Activated naive CD8-positive, alpha-beta T cell treated with anti-CD3 and anti-CD28 coated beads, Interleukin-2, amount 10 ng/mL, durations not matched to agents 7 days and 5 days (primary cell): Measurements from ENCODE around the gene PTPRN2. TPM values are rescaled to one million over a fixed set of nuclear protein-coding genes. Genes with fewer than 3 reads are reported as not detected.

Experiments used
- ATAC-seq: fragments of 150-1000 bp; cut with Tn5 transposase; one replicate; pipeline ENCODE4 v1.10.0; 2021; ENCODE audit warnings: low read depth, moderate library complexity
- POLR2A ChIA-PET: fragments of 350-600 bp; sonication (Branson Sonifier 250); formaldehyde crosslinking; loops from one replicate; lab custom pipeline; 2021; ENCODE audit warnings: antibody characterized with exemption; lab: Charles Lee
- DNase-seq: peaks from one replicate; pipeline ENCODE4 v3.0.0; 2021
- H3K27ac Mint-ChIP-seq: one replicate; pipeline ENCODE4 v1.8.0; 2022; ENCODE audit warnings: mild to moderate bottlenecking, mixed read lengths
- H3K27me3 Mint-ChIP-seq: one replicate; pipeline ENCODE4 v1.8.0; 2022; ENCODE audit warnings: mild to moderate bottlenecking, moderate library complexity, mixed read lengths
- H3K36me3 Mint-ChIP-seq: one replicate; pipeline ENCODE4 v1.8.0; 2021; ENCODE audit warnings: mild to moderate bottlenecking, mixed read lengths
- H3K4me1 Mint-ChIP-seq: one replicate; pipeline ENCODE4 v1.8.0; 2021; ENCODE audit warnings: mixed read lengths
- H3K4me3 Mint-ChIP-seq: one replicate; pipeline ENCODE4 v1.8.0; 2022; ENCODE audit warnings: mild to moderate bottlenecking, moderate library complexity, mixed read lengths
- H3K9me3 Mint-ChIP-seq: one replicate; pipeline ENCODE4 v1.8.0; 2021; ENCODE audit warnings: mixed read lengths
- total RNA-seq, 2 experiments: library from RNA; stranded (reverse); gene quantifications; one replicate each; pipeline ENCODE4 v1.2.3, GENCODE V29; 2021

Gene PTPRN2
- total RNA-seq, 2 experiments from 2014 or later = 4.5 to 4.9 TPM

- POLR2A ChIA-PET = no interaction called here
- no peak for DNase-seq
- no peaks in the 10 kb centered on the region for H3K4me1 Mint-ChIP-seq
- no peak overlapping the region for H3K4me3 Mint-ChIP-seq
- no peak for ATAC-seq
- H3K27me3 Mint-ChIP-seq = peaks cover 2% of the 10 kb centered on the region
- no peaks in the 10 kb centered on the region for H3K9me3 Mint-ChIP-seq
- no peak overlapping the region for H3K27ac Mint-ChIP-seq
- no peaks in the 10 kb centered on the region for H3K36me3 Mint-ChIP-seq
Measured at GRCh38 chr7:158479021-158479663, 108.5 kb downstream of the PTPRN2 start.

GRCh38 chr7:158477866-158478265 is 109.8 kb downstream of the PTPRN2 start:
- Mint-ChIP-seq H3K27ac (no peak overlapping the region), H3K36me3 (no peaks in the 10 kb centered on the region), H3K4me3 (no peak overlapping the region), H3K4me1 (peaks cover 7% of the 10 kb centered on the region), H3K9me3 (no peaks in the 10 kb centered on the region), H3K27me3 (peaks cover 10% of the 10 kb centered on the region)
- ATAC-seq = no peak
- POLR2A ChIA-PET = no interaction called here
- no peak for DNase-seq

GRCh38 chr7:158476331-158476932 is 111.2 kb downstream of the PTPRN2 start:
- Mint-ChIP-seq H3K36me3 (no peaks in the 10 kb centered on the region), H3K4me1 (peaks cover 7% of the 10 kb centered on the region), H3K4me3 (no peak overlapping the region), H3K27ac (no peak overlapping the region), H3K27me3 (peaks cover 10% of the 10 kb centered on the region), H3K9me3 (no peaks in the 10 kb centered on the region)
- ATAC-seq (no peak), DNase-seq (no peak)
- POLR2A ChIA-PET = no interaction called here

- Mint-ChIP-seq H3K4me1 (peaks cover 7% of the 10 kb centered on the region), H3K27me3 (peaks cover 12% of the 10 kb centered on the region), H3K4me3 (no peak overlapping the region), H3K27ac (no peak overlapping the region), H3K36me3 (no peaks in the 10 kb centered on the region), H3K9me3 (no peaks in the 10 kb centered on the region)
- DNase-seq (no peak), ATAC-seq (no peak)
- POLR2A ChIA-PET = no interaction called here
Measured at GRCh38 chr7:158475679-158476052, 112.0 kb downstream of the PTPRN2 start.

GRCh38 chr7:158475036-158475678 is 112.5 kb downstream of the PTPRN2 start:
- H3K4me1 Mint-ChIP-seq = peaks cover 7% of the 10 kb centered on the region
- ATAC-seq (no peak), DNase-seq (no peak)
- peaks cover 12% of the 10 kb centered on the region for H3K27me3 Mint-ChIP-seq
- POLR2A ChIA-PET = no interaction called here
- no peaks in the 10 kb centered on the region for H3K36me3 Mint-ChIP-seq
- no peak overlapping the region for H3K4me3 Mint-ChIP-seq
- H3K27ac Mint-ChIP-seq = no peak overlapping the region
- no peaks in the 10 kb centered on the region for H3K9me3 Mint-ChIP-seq

- Mint-ChIP-seq H3K27me3 (peaks cover 12% of the 10 kb centered on the region), H3K4me1 (peaks cover 7% of the 10 kb centered on the region), H3K9me3 (no peaks in the 10 kb centered on the region), H3K36me3 (no peaks in the 10 kb centered on the region), H3K4me3 (no peak overlapping the region), H3K27ac (no peak overlapping the region)
- no peak for DNase-seq
- POLR2A ChIA-PET = no interaction called here
- ATAC-seq = no peak
Measured at GRCh38 chr7:158474488-158474887, 113.1 kb downstream of the PTPRN2 start.

- no peak overlapping the region for H3K4me3 Mint-ChIP-seq
- no peaks in the 10 kb centered on the region for H3K36me3 Mint-ChIP-seq
- no peaks in the 10 kb centered on the region for H3K9me3 Mint-ChIP-seq
- POLR2A ChIA-PET = no interaction called here
- H3K27ac Mint-ChIP-seq = no peak overlapping the region
- ATAC-seq (no peak), DNase-seq (no peak)
- H3K4me1 Mint-ChIP-seq = peaks cover 7% of the 10 kb centered on the region
- peaks cover 12% of the 10 kb centered on the region for H3K27me3 Mint-ChIP-seq
Measured at GRCh38 chr7:158473946-158474345, 113.7 kb downstream of the PTPRN2 start.

GRCh38 chr7:158473221-158473620 is 114.4 kb downstream of the PTPRN2 start:
- POLR2A ChIA-PET = no interaction called here
- H3K27ac Mint-ChIP-seq = no peak overlapping the region
- H3K4me3 Mint-ChIP-seq = no peak overlapping the region
- no peak for DNase-seq
- no peaks in the 10 kb centered on the region for H3K36me3 Mint-ChIP-seq
- no peak for ATAC-seq
- no peaks in the 10 kb centered on the region for H3K9me3 Mint-ChIP-seq
- H3K27me3 Mint-ChIP-seq = peaks cover 12% of the 10 kb centered on the region
- H3K4me1 Mint-ChIP-seq = peaks cover 7% of the 10 kb centered on the region

- peaks cover 12% of the 10 kb centered on the region for H3K27me3 Mint-ChIP-seq
- POLR2A ChIA-PET = no interaction called here
- DNase-seq (no peak), ATAC-seq (no peak)
- no peak overlapping the region for H3K27ac Mint-ChIP-seq
- no peak overlapping the region for H3K4me3 Mint-ChIP-seq
- H3K36me3 Mint-ChIP-seq = no peaks in the 10 kb centered on the region
- peaks cover 7% of the 10 kb centered on the region for H3K4me1 Mint-ChIP-seq
- no peaks in the 10 kb centered on the region for H3K9me3 Mint-ChIP-seq
Measured at GRCh38 chr7:158472596-158472995, 115.0 kb downstream of the PTPRN2 start.

GRCh38 chr7:158471716-158472115 is 115.9 kb downstream of the PTPRN2 start:
- no peak overlapping the region for H3K27ac Mint-ChIP-seq
- ATAC-seq = no peak
- no peak overlapping the region for H3K4me3 Mint-ChIP-seq
- H3K27me3 Mint-ChIP-seq = peaks cover 12% of the 10 kb centered on the region
- H3K9me3 Mint-ChIP-seq = no peaks in the 10 kb centered on the region
- H3K4me1 Mint-ChIP-seq = peaks cover 7% of the 10 kb centered on the region
- DNase-seq = no peak
- no peaks in the 10 kb centered on the region for H3K36me3 Mint-ChIP-seq
- POLR2A ChIA-PET = no interaction called here

- ATAC-seq (no peak), DNase-seq (no peak)
- H3K27me3 Mint-ChIP-seq = peaks cover 15% of the 10 kb centered on the region
- peaks cover 7% of the 10 kb centered on the region for H3K4me1 Mint-ChIP-seq
- H3K36me3 Mint-ChIP-seq = no peaks in the 10 kb centered on the region
- POLR2A ChIA-PET = no interaction called here
- H3K27ac Mint-ChIP-seq = no peak overlapping the region
- no peaks in the 10 kb centered on the region for H3K9me3 Mint-ChIP-seq
- H3K4me3 Mint-ChIP-seq = no peak overlapping the region
Measured at GRCh38 chr7:158470336-158470735, 117.3 kb downstream of the PTPRN2 start.

- ATAC-seq (no peak), DNase-seq (no peak)
- Mint-ChIP-seq H3K9me3 (peaks cover 1% of the 10 kb centered on the region), H3K4me3 (no peak overlapping the region), H3K27ac (no peak overlapping the region), H3K36me3 (no peaks in the 10 kb centered on the region), H3K4me1 (peaks cover 7% of the 10 kb centered on the region), H3K27me3 (peaks cover 15% of the 10 kb centered on the region)
- POLR2A ChIA-PET = no interaction called here
Measured at GRCh38 chr7:158469396-158470051, 118.1 kb downstream of the PTPRN2 start.

- Mint-ChIP-seq H3K9me3 (peaks cover 4% of the 10 kb centered on the region), H3K27me3 (peaks cover 10% of the 10 kb centered on the region), H3K36me3 (no peaks in the 10 kb centered on the region), H3K4me1 (peaks cover 7% of the 10 kb centered on the region), H3K27ac (no peak overlapping the region), H3K4me3 (no peak overlapping the region)
- POLR2A ChIA-PET = no interaction called here
- DNase-seq (no peak), ATAC-seq (no peak)
Measured at GRCh38 chr7:158468700-158469296, 118.8 kb downstream of the PTPRN2 start.
